22Rv1 (cell line): ENCODE data around the gene NCKAP5.

Experiments
- CTCF ChIP-seq: fragments of 450-650 bp; IDR thresholded peaks from 2 replicates; pipeline ENCODE4 v1.5.1; 2017; ENCODE audit warnings: mild to moderate bottlenecking
- ZFX ChIP-seq: fragments of 450-650 bp; IDR thresholded peaks from 2 replicates; pipeline ENCODE4 v1.6.1; 2017; ENCODE audit warnings: antibody characterized with exemption, borderline replicate concordance

GRCh38 chr2:132715386-132716351 lies 852.6 kb downstream of the NCKAP5 start:
- TF ChIP-seq CTCF (no peak), ZFX (no peak)
